HG02588 (cell line): ENCODE measurements around the gene TXNL4A.
"Not testable (repeated sequence)": the region's sequence is repeated elsewhere in the genome, so short reads cannot be mapped to it uniquely, and the experiment has no call there.

ENCODE experiments used
- ATAC-seq: cut with Tn5 transposase; IDR thresholded peaks from one replicate; pipeline ENCODE4 v1.9.1; 2021; ENCODE audit warnings: mild to moderate bottlenecking, moderate library complexity; ENCODE audit not compliant: unreplicated experiment

TXNL4A gene, protein sequence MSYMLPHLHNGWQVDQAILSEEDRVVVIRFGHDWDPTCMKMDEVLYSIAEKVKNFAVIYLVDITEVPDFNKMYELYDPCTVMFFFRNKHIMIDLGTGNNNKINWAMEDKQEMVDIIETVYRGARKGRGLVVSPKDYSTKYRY

GRCh38 chr18:79988451-79989194 lies at the start of gene TXNL4A:
TSS of gene TXNL4A (minus strand) at chr18:79988563. CDS start at chr18:79988392, 171 bp downstream.
- peak; percentile 97 for ATAC-seq

DNA sequence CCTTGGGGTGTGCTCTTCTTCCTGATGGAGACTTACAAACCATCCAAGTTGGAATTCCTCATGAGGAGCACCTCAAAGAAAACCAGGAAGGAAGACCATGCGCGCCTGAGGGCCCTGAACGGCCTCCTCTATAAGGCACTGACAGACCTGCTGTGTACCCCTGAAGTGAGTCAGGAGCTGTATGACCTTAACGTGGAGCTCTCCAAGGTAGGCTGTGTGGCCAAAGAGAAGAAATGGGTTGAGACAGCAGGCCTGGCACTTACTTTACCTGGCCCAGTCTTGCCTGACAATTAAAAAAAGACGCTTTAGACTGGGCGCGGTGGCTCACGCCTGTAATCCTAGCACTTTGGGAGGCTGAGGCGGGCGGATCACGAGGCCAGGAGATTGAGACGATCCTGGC lies 48.9 kb upstream of the TXNL4A start:
- no peak for ATAC-seq

DNA sequence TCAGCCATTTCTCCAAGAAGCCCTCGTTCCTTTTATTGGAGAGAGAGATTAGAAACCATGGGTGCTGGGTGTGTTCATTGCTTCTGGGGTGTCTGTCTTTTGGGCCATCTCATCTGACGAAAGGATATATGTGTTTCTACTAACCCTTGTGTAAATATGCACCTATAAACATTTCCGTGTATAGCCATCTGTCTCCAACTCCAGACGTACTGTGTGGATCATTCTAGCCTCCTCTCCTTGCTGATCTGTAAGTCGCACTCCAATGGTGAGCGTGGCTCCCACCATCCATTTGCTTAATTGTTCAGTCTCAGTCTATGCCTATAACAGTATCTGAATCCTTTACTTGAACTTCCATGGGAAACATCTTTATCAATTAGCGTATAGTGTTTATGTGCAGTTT lies 47.6 kb upstream of the TXNL4A start:
- ATAC-seq: no peak

DNA sequence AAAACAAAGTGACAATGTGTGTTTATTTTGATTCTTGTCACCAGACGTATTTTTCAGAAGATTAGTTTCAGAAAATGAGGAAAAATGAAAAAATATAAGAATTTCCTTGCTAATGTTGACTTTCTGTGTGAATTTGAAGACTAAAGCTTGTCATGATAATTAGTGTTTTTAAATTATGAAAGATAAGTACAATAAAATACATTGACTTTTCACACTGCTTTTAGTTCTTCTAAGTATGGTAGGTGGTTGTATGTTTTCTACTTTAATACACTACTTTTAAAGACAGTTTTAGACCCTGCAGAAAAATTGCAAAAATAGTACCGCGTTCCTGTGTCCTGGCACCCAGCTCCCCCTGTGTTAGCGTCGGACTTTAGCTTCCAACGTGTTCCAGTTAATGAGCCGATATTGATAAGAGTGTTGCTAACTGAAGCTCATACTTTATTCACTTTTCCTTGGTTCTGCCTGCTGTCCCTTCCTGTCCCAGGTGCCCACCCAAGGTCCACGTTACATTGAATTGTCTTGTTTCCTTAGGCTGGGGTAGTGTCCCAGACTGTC lies 46.6 kb upstream of the TXNL4A start:
- ATAC-seq: no peak

DNA sequence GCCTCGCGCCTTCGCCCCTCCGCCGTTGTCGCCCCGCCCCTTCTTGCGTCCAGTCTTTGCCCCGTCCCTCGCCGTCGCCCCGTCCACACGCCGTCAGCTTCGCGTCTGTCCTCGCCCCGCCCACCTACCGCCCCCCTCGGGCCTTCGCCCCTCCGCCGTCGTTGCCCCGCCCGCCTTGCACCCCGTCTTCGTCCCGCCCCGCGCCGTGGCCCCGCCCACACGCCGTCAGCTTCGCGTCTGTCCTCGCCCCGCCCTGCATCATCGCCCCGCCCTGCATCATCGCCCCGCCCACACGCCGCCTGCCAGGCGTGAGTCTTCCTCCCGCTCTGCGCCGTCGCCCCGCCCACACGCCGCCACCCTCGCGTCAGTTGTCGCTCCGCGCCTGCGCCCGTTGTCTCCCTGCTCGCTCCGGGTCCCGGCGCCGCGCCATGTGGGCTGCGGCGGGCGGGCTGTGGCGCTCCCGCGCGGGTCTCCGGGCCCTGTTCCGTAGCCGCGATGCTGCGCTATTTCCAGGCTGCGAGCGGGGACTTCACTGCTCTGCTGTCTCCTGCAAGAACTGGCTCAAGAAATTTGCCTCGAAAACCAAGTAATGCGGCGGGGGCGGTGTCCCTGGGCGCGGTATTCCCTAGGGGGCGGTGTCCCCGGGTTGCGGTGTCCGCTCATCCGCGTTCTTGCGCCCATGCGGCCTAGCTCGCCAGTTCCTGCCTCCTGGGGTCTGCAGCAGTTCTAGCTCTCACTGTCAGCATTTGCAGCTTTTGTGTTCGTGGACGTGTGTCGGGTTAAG lies 45.9 kb upstream of the TXNL4A start, which contains the start of gene RBFA:
TSS of gene RBFA (plus strand) at position 367 of the 784 bp plus-strand sequence. CDS start at position 429, 62 bp downstream.
- peak; percentile 74 for ATAC-seq

DNA sequence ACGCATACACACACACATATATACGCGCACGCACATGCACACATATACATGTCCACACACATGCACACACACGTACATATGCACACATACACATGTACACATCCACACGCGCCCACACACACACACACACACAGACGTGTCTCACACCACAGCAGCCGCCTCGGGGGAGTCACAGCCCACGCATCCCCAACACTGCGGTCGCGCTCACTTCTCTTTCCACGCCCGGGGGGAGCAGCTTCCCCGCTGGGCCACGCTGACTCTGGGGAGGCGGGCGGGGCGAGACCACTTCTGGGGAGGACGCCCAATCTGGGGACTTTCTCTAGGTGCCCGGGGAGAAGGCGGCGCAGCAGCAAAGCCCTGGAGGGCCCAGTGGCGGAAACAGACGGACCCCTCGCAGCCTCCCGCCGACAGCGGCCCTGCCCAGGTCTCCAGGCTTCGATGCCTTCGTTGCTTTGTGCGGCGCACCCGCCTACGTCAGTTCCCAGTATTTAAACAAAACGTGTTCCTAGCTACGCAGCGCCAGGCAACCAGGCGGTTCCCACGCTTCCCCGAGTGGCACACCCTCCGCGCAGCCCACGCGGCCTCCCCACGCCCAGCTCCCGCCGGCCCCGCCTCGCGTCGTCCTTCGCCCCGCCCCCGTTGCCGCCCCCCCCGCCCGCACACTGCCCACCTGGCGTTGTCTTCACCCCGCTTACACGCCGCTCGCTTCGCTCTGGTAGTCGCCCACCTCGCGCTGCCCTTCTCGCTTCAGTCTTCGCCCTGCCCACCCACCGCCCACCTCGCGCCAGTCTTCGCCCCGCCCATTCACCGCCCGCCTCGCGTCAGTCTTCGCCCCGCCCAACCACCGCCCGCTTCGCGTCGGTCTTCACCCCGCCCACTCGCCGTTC lies 45.1 kb upstream of the TXNL4A start:
- peak; percentile 50 for ATAC-seq

DNA sequence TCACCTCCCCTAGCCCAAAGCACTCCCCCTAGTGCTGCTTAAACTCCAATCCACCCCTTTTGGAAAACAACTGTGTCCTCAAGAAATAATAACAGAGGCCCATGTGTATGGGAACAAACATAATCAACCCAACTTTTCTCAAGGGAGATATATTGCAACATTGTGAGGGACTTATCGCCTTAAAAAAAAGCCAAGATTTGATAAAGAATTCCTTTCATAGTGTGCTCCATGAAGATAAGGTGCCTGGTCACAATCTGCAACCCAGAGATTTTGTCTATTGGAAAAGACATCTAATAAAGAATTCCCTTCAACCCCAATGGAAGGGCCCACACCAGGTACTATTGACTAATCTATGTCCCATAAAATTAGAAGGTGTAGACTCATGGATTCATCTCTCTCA lies 41.3 kb upstream of the TXNL4A start:
- ATAC-seq: no peak

DNA sequence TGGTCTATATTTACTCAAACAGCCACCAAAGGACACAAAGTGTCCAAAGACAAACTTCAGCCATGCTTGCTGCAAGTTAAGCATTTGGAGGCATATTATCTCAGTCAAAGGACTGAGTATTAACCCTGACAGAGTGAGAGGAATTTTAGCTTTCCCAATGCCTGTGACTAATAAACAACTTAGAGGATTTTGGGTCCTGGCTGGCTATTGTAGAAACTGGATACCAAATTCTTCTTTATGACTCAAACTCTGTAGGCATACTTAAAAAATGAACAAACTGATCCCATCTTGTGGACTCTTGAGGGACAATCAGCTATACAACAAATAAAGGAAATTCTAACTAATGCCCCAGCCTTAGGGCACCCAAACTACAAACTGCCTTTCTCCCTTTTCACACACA lies 39.4 kb upstream of the TXNL4A start:
- not testable (repeated sequence) for ATAC-seq

GRCh38 chr18:80026363-80026762 lies 38.0 kb upstream of the TXNL4A start:
- no peak for ATAC-seq

- ATAC-seq: no peak
Observed at GRCh38 chr18:80023173-80023572, 34.8 kb upstream of the TXNL4A start.

DNA sequence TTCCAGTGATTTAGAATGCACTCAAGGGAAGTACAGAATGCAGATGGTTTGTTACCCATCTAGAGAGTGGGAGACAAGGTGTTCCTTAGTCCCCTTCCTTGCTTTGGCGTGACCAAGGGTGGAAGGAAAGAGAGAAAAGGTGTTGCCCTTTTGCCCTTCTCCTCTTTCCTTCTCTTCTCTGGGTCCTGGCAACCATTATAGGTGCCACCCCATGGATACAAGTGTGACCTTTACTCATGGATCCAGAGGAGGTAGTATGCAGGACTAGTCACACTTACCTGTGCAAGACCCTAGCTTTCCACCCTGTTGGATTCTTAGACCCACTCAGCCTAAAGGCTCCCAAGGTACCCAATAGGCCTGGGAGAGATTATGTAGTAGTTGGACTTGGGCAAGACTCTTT lies 34.2 kb upstream of the TXNL4A start:
- ATAC-seq: no peak

DNA sequence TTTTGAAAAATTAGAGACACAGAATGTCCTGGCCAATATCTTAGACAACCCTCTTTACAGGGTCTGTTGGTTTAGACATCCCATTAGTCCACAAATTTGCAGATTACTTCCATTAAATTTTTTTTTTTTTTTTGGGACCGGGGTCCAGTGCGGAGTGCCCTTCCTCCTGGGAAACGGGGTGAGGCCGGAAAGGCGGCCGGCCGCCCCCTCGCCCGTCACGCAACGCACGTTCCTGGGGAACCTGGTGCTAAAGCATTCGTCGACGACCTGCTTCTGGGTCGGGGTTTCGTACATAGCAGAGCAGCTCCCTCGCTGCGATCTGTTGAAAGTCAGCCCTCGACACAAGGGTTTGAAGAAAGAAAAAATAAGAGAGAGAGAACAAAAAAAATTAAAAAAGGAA lies 24.4 kb upstream of the TXNL4A start:
- ATAC-seq: no peak

DNA sequence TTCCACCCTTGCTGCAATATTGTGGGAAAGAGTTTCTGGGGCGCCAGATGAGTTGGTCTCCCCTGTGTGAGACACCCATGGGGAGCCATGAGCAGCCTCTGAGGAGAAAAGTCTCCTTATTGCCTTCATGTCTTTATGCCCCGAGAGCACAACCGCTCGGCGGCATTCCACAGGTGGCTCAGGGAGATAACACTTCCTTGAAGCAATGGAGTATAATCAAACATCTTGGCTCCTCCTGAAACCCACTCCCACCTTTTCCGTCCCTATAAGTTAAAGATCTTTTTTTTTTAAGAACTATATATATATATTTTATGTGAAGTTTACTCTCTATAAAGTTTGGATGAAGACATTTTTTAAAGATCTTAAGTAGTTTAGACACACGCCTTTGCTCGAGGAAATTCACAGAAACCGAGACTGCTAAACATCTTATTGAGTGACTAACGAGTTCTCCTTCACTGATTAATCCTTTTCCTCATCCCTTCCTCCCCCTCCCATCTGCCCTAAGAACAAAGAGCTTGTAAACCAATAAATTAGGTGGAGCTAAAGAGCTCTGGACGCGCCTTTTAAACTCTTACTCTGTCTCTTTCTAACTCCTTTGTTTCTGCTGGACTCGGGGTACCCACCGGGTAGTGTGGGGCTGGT lies 23.3 kb upstream of the TXNL4A start:
- ATAC-seq: not testable (repeated sequence)

DNA sequence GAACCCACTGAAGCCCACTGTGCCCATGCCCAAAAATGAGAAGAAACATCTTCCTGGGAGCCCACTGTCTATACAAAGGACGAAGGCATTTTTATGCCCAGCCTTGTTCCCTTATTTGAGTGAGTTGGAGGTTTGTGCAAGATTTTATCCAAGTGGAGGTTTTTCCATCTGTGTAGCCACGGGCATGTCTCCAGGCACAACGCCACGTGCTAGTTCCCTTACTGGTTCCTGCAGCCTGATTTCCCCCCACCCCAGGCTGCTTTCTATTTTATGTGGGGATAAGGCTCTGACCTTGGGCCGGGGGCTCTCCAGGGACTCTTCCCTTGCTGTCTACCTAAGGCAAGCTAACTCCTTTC lies 22.2 kb upstream of the TXNL4A start:
- ATAC-seq: no peak

- no peak for ATAC-seq
Observed at GRCh38 chr18:80009661-80010550, 21.5 kb upstream of the TXNL4A start.

DNA sequence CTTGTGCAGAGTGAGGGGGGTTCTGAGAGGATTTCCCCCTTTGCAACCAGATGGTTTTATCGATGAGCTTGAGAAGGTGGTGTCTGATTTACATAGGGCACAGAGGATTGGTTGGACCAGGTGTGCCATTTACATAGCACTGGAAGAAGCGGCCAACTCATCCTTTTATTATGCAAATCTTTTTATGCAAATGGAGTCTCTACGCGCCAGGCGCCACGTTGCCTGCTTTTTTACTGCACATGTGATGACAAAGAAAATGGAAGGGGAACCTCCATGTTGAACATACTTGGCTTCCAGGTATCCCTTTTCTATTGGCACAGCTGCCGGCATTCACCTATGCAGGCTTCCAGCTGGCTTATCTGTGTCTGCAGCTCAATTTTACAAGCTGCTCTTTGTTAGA lies 18.4 kb upstream of the TXNL4A start:
- ATAC-seq: no peak

GRCh38 chr18:80004600-80005342 lies 16.4 kb upstream of the TXNL4A start:
- ATAC-seq: no peak

GRCh38 chr18:80002468-80002867 lies 14.1 kb upstream of the TXNL4A start:
- ATAC-seq: no peak
